Endothelial cell (in vitro differentiated cells): ENCODE results near the gene DACH1. TPM values are rescaled to one million over a fixed set of nuclear protein-coding genes. Genes with fewer than 3 reads are reported as not detected.

Experiments
- DNase-seq: peaks from one replicate; pipeline ENCODE4 v3.0.0; 2021; ENCODE audit warnings: low spot score
- H3K27ac Mint-ChIP-seq: one replicate; pipeline ENCODE4 v1.8.0; 2021; ENCODE audit warnings: mixed read lengths, inconsistent platforms; ENCODE audit not compliant: unreplicated experiment
- H3K27me3 Mint-ChIP-seq: one replicate; pipeline ENCODE4 v1.8.0; 2021; ENCODE audit warnings: mild to moderate bottlenecking, moderate library complexity, mixed read lengths, inconsistent platforms; ENCODE audit not compliant: unreplicated experiment
- H3K36me3 Mint-ChIP-seq: one replicate; pipeline ENCODE4 v1.8.0; 2021; ENCODE audit warnings: mild to moderate bottlenecking, low read depth, mixed read lengths, inconsistent platforms; ENCODE audit not compliant: unreplicated experiment
- H3K4me1 Mint-ChIP-seq: one replicate; pipeline ENCODE4 v1.8.0; 2021; ENCODE audit warnings: mild to moderate bottlenecking, mixed read lengths, inconsistent platforms; ENCODE audit not compliant: unreplicated experiment
- H3K4me3 Mint-ChIP-seq: one replicate; pipeline ENCODE4 v1.8.0; 2021; ENCODE audit warnings: mild to moderate bottlenecking, mixed read lengths, inconsistent platforms; ENCODE audit not compliant: unreplicated experiment
- H3K9me3 Mint-ChIP-seq: one replicate; pipeline ENCODE4 v1.8.0; 2021; ENCODE audit warnings: mixed read lengths, inconsistent platforms; ENCODE audit not compliant: unreplicated experiment
- CTCF ChIP-seq: fragments of 200-600 bp; sonication (generic); IDR thresholded peaks from one replicate; pipeline ENCODE4 v1.5.0; 2021; ENCODE audit warnings: antibody characterized with exemption; ENCODE audit not compliant: unreplicated experiment
- total RNA-seq: library from RNA; stranded (reverse); fragmentation: NEBNext Ultra II Directional; extraction: Animal tissue kit (Norgen Biotek cat#: 25700); gene quantifications from one replicate; pipeline ENCODE4 v1.2.1, GENCODE V29; 2021; ENCODE audit not compliant: unreplicated experiment

DACH1 gene
- total RNA-seq, 1 donor from 2014 or later, result 36.4 TPM

- Mint-ChIP-seq H3K27me3 (no peaks in the 10 kb centered on the region), H3K4me3 (no peak overlapping the region), H3K4me1 (no peaks in the 10 kb centered on the region), H3K27ac (no peak overlapping the region), H3K36me3 (no peaks in the 10 kb centered on the region), H3K9me3 (no peaks in the 10 kb centered on the region)
- no peak for TF ChIP-seq CTCF
- DNase-seq, result no peak
These were observed 144.8 kb downstream of the DACH1 start for GRCh38 chr13:71722206-71722605.

- Mint-ChIP-seq H3K4me3 (no peak overlapping the region), H3K27me3 (no peaks in the 10 kb centered on the region), H3K36me3 (no peaks in the 10 kb centered on the region), H3K9me3 (no peaks in the 10 kb centered on the region), H3K27ac (no peak overlapping the region), H3K4me1 (no peaks in the 10 kb centered on the region)
- TF ChIP-seq CTCF, result no peak
- DNase-seq, result no peak
These were observed 145.9 kb downstream of the DACH1 start for GRCh38 chr13:71721104-71721503.

GRCh38 chr13:71718931-71719330 lies 148.1 kb downstream of the DACH1 start:
- no peak for TF ChIP-seq CTCF
- H3K36me3 Mint-ChIP-seq, result no peaks in the 10 kb centered on the region
- no peaks in the 10 kb centered on the region for H3K9me3 Mint-ChIP-seq
- H3K4me3 Mint-ChIP-seq, result no peak overlapping the region
- H3K4me1 Mint-ChIP-seq, result no peaks in the 10 kb centered on the region
- no peak for DNase-seq
- no peaks in the 10 kb centered on the region for H3K27me3 Mint-ChIP-seq
- no peak overlapping the region for H3K27ac Mint-ChIP-seq

- H3K4me1 Mint-ChIP-seq, result peaks cover 3% of the 10 kb centered on the region
- no peaks in the 10 kb centered on the region for H3K36me3 Mint-ChIP-seq
- no peak overlapping the region for H3K4me3 Mint-ChIP-seq
- H3K9me3 Mint-ChIP-seq, result no peaks in the 10 kb centered on the region
- TF ChIP-seq CTCF, result no peak
- no peak for DNase-seq
- peaks cover 1% of the 10 kb centered on the region for H3K27me3 Mint-ChIP-seq
- no peak overlapping the region for H3K27ac Mint-ChIP-seq
These were observed 152.1 kb downstream of the DACH1 start for GRCh38 chr13:71714802-71715375.

- Mint-ChIP-seq H3K9me3 (no peaks in the 10 kb centered on the region), H3K36me3 (no peaks in the 10 kb centered on the region), H3K4me3 (no peak overlapping the region), H3K27me3 (peaks cover 1% of the 10 kb centered on the region), H3K27ac (peak overlapping the region; percentile 25), H3K4me1 (peaks cover 3% of the 10 kb centered on the region)
- peak; percentile 31 for DNase-seq
- no peak for TF ChIP-seq CTCF
These were observed 153.9 kb downstream of the DACH1 start for GRCh38 chr13:71712988-71713653.
